Activated T-helper 17 cell treated with anti-CD3 and anti-CD28 coated beads, Interleukin-2, amount 50 U/mL, for 72 hours (primary cell): Measurements from ENCODE around the gene SPDYE1. TPM values are rescaled to one million over a fixed set of nuclear protein-coding genes. Genes with fewer than 3 reads are reported as not detected.

ENCODE experiments used
- ATAC-seq: fragments of 150-1000 bp; cut with Tn5 transposase; replicated peaks from 2 replicates; pipeline ENCODE4 v1.10.0; 2021; ENCODE audit warnings: mild to moderate bottlenecking, moderate library complexity
- H3K27ac Mint-ChIP-seq: one replicate; pipeline ENCODE4 v1.8.0; 2022; ENCODE audit warnings: mixed read lengths
- H3K27me3 Mint-ChIP-seq: one replicate; pipeline ENCODE4 v1.8.0; 2022; ENCODE audit warnings: mixed read lengths
- H3K36me3 Mint-ChIP-seq: one replicate; pipeline ENCODE4 v1.8.0; 2022; ENCODE audit warnings: low read depth, mild to moderate bottlenecking, mixed read lengths
- H3K4me1 Mint-ChIP-seq: one replicate; pipeline ENCODE4 v1.8.0; 2022; ENCODE audit warnings: mixed read lengths
- H3K4me3 Mint-ChIP-seq: one replicate; pipeline ENCODE4 v1.8.0; 2022; ENCODE audit warnings: mild to moderate bottlenecking, mixed read lengths
- H3K9me3 Mint-ChIP-seq: one replicate; pipeline ENCODE4 v1.8.0; 2022; ENCODE audit warnings: mixed read lengths
- total RNA-seq, 2 donors: library from RNA; stranded (reverse); gene quantifications; one replicate each; pipeline ENCODE4 v1.2.3, GENCODE V29; 2022

SPDYE1 gene
- total RNA-seq, 2 donors from 2014 or later: not detected

GRCh38 chr7:44045226-44046014 lies 47.7 kb downstream of the SPDYE1 start:
- peak overlapping the region; percentile 95 for H3K27ac Mint-ChIP-seq
- H3K9me3 Mint-ChIP-seq: no peaks in the 10 kb centered on the region
- H3K36me3 Mint-ChIP-seq: peaks cover 52% of the 10 kb centered on the region
- no peaks in the 10 kb centered on the region for H3K27me3 Mint-ChIP-seq
- H3K4me1 Mint-ChIP-seq: peaks cover 28% of the 10 kb centered on the region
- peak overlapping the region; percentile 91 for H3K4me3 Mint-ChIP-seq
- no peak for ATAC-seq

- ATAC-seq: peak; percentile 78
- H3K27me3 Mint-ChIP-seq: no peaks in the 10 kb centered on the region
- H3K9me3 Mint-ChIP-seq: no peaks in the 10 kb centered on the region
- peak overlapping the region; percentile 91 for H3K4me3 Mint-ChIP-seq
- H3K36me3 Mint-ChIP-seq: peaks cover 62% of the 10 kb centered on the region
- peaks cover 28% of the 10 kb centered on the region for H3K4me1 Mint-ChIP-seq
- H3K27ac Mint-ChIP-seq: peak overlapping the region; percentile 95
Measured at GRCh38 chr7:44046321-44047061, 48.8 kb downstream of the SPDYE1 start.

GRCh38 chr7:44048031-44048795 lies 50.5 kb downstream of the SPDYE1 start:
- Mint-ChIP-seq H3K36me3 (peaks cover 80% of the 10 kb centered on the region), H3K4me3 (peak overlapping the region; percentile 91), H3K27ac (peak overlapping the region; percentile 76)

DNA sequence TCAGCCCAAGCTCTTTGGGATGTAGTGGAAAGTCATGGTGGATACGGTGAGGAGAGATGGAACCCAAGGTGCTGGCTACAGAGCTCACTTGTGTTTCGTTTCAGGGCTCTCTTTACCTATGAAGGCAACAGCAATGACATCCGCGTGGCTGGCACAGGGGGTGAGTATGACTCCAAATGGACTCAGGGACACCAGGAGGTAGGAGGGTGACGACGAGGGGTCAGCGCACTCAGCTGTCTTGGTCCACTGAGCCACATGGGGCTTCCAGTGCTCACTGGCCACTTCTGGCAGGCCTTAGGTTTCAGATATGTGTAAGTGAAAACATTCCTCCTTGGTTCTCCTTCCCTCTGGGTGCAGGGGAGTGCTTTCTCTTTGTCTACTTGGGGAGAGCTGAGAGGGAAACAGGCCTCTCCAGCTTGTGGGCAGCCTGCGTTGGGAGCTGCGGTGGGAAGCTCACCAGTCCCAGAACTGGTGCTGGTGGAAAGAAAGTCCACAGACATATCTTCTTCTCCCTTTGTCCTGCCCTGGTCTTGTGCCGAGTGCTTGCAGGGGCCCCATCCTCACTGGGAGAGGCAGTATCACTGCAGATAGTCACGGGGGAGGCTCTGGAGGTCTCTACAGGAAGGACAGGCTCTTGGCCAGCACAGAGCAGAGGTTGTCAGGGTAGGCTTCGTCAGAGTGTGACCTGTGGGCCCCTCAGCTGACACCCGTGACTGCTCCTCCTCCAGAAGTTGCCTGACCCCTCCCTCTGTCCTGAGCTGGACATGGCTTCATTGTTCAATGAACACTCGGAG lies 52.6 kb downstream of the SPDYE1 start:
- ATAC-seq: no peak
- H3K27ac Mint-ChIP-seq: peak overlapping the region; percentile 76
- no peaks in the 10 kb centered on the region for H3K9me3 Mint-ChIP-seq
- H3K36me3 Mint-ChIP-seq: peaks cover 98% of the 10 kb centered on the region
- H3K4me3 Mint-ChIP-seq: no peak overlapping the region
- H3K4me1 Mint-ChIP-seq: peaks cover 38% of the 10 kb centered on the region
- no peaks in the 10 kb centered on the region for H3K27me3 Mint-ChIP-seq

More at GRCh38 chr7:44048031-44048795, 50.5 kb downstream of the SPDYE1 start:
- Mint-ChIP-seq H3K27me3 (no peaks in the 10 kb centered on the region), H3K9me3 (no peaks in the 10 kb centered on the region), H3K4me1 (peaks cover 34% of the 10 kb centered on the region)
- no peak for ATAC-seq

- H3K4me3 Mint-ChIP-seq: no peak overlapping the region
- H3K27ac Mint-ChIP-seq: peak overlapping the region; percentile 76
- peaks cover 31% of the 10 kb centered on the region for H3K4me1 Mint-ChIP-seq
- H3K27me3 Mint-ChIP-seq: no peaks in the 10 kb centered on the region
- no peak for ATAC-seq
- H3K9me3 Mint-ChIP-seq: no peaks in the 10 kb centered on the region
- H3K36me3 Mint-ChIP-seq: peaks cover 98% of the 10 kb centered on the region
Measured at GRCh38 chr7:44050915-44051560, 53.3 kb downstream of the SPDYE1 start.

GRCh38 chr7:44051611-44052220 lies 54.0 kb downstream of the SPDYE1 start:
- Mint-ChIP-seq H3K27ac (no peak overlapping the region), H3K4me3 (no peak overlapping the region), H3K27me3 (no peaks in the 10 kb centered on the region), H3K9me3 (no peaks in the 10 kb centered on the region), H3K36me3 (peaks cover 98% of the 10 kb centered on the region), H3K4me1 (peaks cover 24% of the 10 kb centered on the region)
- ATAC-seq: no peak

GRCh38 chr7:44052771-44053365 lies 55.2 kb downstream of the SPDYE1 start:
- peaks cover 98% of the 10 kb centered on the region for H3K36me3 Mint-ChIP-seq
- peaks cover 16% of the 10 kb centered on the region for H3K4me1 Mint-ChIP-seq
- no peak overlapping the region for H3K4me3 Mint-ChIP-seq
- no peaks in the 10 kb centered on the region for H3K9me3 Mint-ChIP-seq
- H3K27ac Mint-ChIP-seq: no peak overlapping the region
- no peaks in the 10 kb centered on the region for H3K27me3 Mint-ChIP-seq
- ATAC-seq: no peak

DNA sequence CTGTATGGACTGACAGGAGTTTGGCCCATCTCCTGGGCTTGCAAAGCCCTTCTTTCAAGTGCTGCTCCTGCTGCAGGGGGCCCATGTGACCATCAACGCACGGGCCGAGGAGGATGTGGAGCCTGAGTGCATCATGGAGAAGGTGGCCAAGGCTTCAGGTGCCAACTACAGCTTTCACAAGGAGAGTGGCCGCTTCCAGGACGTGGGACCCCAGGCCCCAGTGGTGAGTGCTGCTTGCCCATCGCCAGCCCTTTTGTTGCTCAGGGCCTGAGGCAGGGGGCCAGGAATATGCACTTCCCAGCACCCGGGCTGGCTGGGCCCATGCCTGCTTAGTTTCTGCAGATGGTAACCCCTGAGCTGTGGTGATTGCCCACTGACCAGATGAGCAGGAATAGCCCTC lies 59.0 kb downstream of the SPDYE1 start:
- H3K36me3 Mint-ChIP-seq: peaks cover 96% of the 10 kb centered on the region
- no peaks in the 10 kb centered on the region for H3K27me3 Mint-ChIP-seq
- H3K4me3 Mint-ChIP-seq: no peak overlapping the region

GRCh38 chr7:44057181-44057848 lies 59.6 kb downstream of the SPDYE1 start:
- Mint-ChIP-seq H3K27ac (peak overlapping the region; percentile 50), H3K4me1 (peaks cover 5% of the 10 kb centered on the region), H3K9me3 (no peaks in the 10 kb centered on the region), H3K36me3 (peaks cover 91% of the 10 kb centered on the region), H3K27me3 (no peaks in the 10 kb centered on the region), H3K4me3 (no peak overlapping the region)
- no peak for ATAC-seq

More for the DNA sequence above, 59.0 kb downstream of the SPDYE1 start:
- ATAC-seq: no peak
- Mint-ChIP-seq H3K27ac (no peak overlapping the region), H3K4me1 (peaks cover 8% of the 10 kb centered on the region), H3K9me3 (no peaks in the 10 kb centered on the region)

DNA sequence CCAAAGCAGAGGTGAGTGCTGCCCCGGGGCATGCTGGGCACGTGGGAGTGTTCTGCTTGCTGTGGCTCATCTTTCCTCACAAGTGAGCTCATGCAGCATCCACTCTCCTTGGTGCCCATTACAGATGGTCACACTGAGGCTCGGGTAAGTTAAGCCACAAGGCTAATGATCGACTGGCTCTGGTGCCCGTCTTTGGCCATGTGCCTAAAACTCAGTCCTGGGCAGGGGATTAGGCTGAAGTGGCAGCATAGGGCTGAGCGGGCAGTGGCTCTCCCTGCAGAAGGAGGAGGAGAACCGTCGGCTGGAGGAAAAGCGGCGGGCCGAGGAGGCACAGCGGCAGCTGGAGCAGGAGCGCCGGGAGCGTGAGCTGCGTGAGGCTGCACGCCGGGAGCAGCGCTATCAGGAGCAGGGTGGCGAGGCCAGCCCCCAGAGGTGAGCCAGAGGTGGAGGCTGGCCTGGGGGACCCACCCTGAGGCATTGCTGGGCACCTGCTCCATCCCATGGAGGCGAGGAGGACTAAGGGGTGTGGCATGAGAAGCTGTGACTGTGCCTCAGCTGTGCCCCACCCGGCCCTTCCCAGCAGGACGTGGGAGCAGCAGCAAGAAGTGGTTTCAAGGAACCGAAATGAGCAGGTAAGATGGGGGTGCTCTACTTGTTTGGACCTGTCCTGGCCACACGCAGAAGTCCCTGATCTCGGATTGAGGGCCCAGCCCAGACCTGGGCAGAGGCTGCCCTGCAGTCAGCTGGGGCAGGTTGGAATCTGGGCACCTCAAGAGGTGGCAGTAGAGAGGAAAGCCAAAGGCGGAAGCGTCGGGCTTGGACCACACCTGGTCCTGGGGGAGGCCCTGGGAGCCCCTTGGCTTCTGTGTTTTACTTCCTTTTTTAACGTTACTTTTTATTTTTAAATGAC lies 60.4 kb downstream of the SPDYE1 start:
- Mint-ChIP-seq H3K36me3 (peaks cover 84% of the 10 kb centered on the region), H3K27ac (peak overlapping the region; percentile 50), H3K4me3 (no peak overlapping the region), H3K9me3 (no peaks in the 10 kb centered on the region), H3K27me3 (no peaks in the 10 kb centered on the region), H3K4me1 (peaks cover 5% of the 10 kb centered on the region)
- no peak for ATAC-seq

- Mint-ChIP-seq H3K4me3 (no peak overlapping the region), H3K36me3 (peaks cover 77% of the 10 kb centered on the region), H3K9me3 (no peaks in the 10 kb centered on the region), H3K27ac (peak overlapping the region; percentile 50), H3K27me3 (no peaks in the 10 kb centered on the region), H3K4me1 (peaks cover 5% of the 10 kb centered on the region)
- no peak for ATAC-seq
Measured at GRCh38 chr7:44058759-44059218, 61.1 kb downstream of the SPDYE1 start.
